HEK293T (cell line): ENCODE data around the gene SLC35F3.

ENCODE experiments used
- CTCF ChIA-PET: fragments of 350-600 bp; formaldehyde crosslinking; extraction: SDS; loops from one replicate; lab custom pipeline; 2021; ENCODE audit warnings: antibody characterized with exemption, inconsistent platforms; lab: Yijun Ruan, JAX
- POLR2A ChIA-PET: fragments of 350-600 bp; formaldehyde crosslinking; extraction: SDS; loops from one replicate; lab custom pipeline; 2020; ENCODE audit warnings: antibody characterized with exemption, inconsistent platforms; lab: Yijun Ruan, JAX
- DNase-seq: peaks from one replicate; pipeline ENCODE4 v3.0.0; 2012; ENCODE audit warnings: mixed read lengths; ENCODE audit errors: extremely low spot score
- ARNT ChIP-seq: fragments of 450-650 bp; IDR thresholded peaks from 2 replicates; pipeline ENCODE4 v1.6.1; 2017; ENCODE audit warnings: mild to moderate bottlenecking
- BHLHE40 ChIP-seq: fragments of 450-650 bp; IDR thresholded peaks from 2 replicates; pipeline ENCODE4 v1.6.1; 2016; ENCODE audit warnings: mild to moderate bottlenecking, moderate library complexity, borderline replicate concordance
- CTBP1 ChIP-seq: fragments of 450-650 bp; IDR thresholded peaks from 2 replicates; pipeline ENCODE4 v1.6.1; 2016; ENCODE audit warnings: borderline replicate concordance
- ELF4 ChIP-seq: fragments of 450-650 bp; IDR thresholded peaks from 2 replicates; pipeline ENCODE4 v1.6.1; 2017; ENCODE audit warnings: antibody characterized with exemption
- FOXA1 ChIP-seq: fragments of 450-650 bp; IDR thresholded peaks from 2 replicates; pipeline ENCODE4 v1.6.1; 2016; ENCODE audit warnings: mild to moderate bottlenecking
- FOXK2 ChIP-seq: fragments of 450-650 bp; IDR thresholded peaks from 2 replicates; pipeline ENCODE4 v1.6.1; 2016; ENCODE audit warnings: mild to moderate bottlenecking
- FOXM1 ChIP-seq: fragments of 450-650 bp; IDR thresholded peaks from 2 replicates; pipeline ENCODE4 v1.6.1; 2017; ENCODE audit warnings: mild to moderate bottlenecking, borderline replicate concordance
- HDGF ChIP-seq: fragments of 450-650 bp; IDR thresholded peaks from 2 replicates; pipeline ENCODE4 v1.6.1; 2017; ENCODE audit warnings: antibody characterized with exemption, borderline replicate concordance
- L3MBTL2 ChIP-seq: fragments of 450-650 bp; conservative IDR thresholded peaks from 2 replicates; pipeline ENCODE4 v1.6.1; 2016; ENCODE audit warnings: mild to moderate bottlenecking
- LEF1 ChIP-seq: fragments of 450-650 bp; IDR thresholded peaks from 2 replicates; pipeline ENCODE4 v1.6.1; 2017; ENCODE audit warnings: mild to moderate bottlenecking, borderline replicate concordance
- NFRKB ChIP-seq: fragments of 450-650 bp; IDR thresholded peaks from 2 replicates; pipeline ENCODE4 v1.6.1; 2016; ENCODE audit warnings: mild to moderate bottlenecking, moderate library complexity
- SP1 ChIP-seq: fragments of 450-650 bp; IDR thresholded peaks from 2 replicates; pipeline ENCODE4 v1.6.1; 2017
- SUZ12 ChIP-seq: fragments of 450-650 bp; IDR thresholded peaks from 2 replicates; pipeline ENCODE4 v1.6.1; 2016; ENCODE audit warnings: mild to moderate bottlenecking
- TARDBP ChIP-seq: fragments of 450-650 bp; IDR thresholded peaks from 2 replicates; pipeline ENCODE4 v1.6.1; 2016
- ZNF384 ChIP-seq: fragments of 450-650 bp; IDR thresholded peaks from 2 replicates; pipeline ENCODE4 v1.6.1; 2016
- TF ChIP-seq, protein P1 (sequence below): fragments of 450-650 bp; IDR thresholded peaks from 2 replicates; pipeline ENCODE4 v1.6.1; 2016

The SLC35F3 gene

GRCh38 chr1:234219711-234220110, 315.2 kb downstream of the SLC35F3 start:
- TF ChIP-seq ELF4, result no peak
- TF ChIP-seq LEF1, result no peak
- TF ChIP-seq CTBP1, result no peak
- TF ChIP-seq ARNT, result no peak
- no peak for TF ChIP-seq SUZ12
- no peak for TF ChIP-seq L3MBTL2
- CTCF ChIA-PET, result interaction anchor here (1.4 kb wide), 1 partner anchor 43 kb away, joined by 3 read pairs; no protein-coding TSS in a partner anchor
- DNase-seq, result no peak
- POLR2A ChIA-PET, result no interaction called here

DNA sequence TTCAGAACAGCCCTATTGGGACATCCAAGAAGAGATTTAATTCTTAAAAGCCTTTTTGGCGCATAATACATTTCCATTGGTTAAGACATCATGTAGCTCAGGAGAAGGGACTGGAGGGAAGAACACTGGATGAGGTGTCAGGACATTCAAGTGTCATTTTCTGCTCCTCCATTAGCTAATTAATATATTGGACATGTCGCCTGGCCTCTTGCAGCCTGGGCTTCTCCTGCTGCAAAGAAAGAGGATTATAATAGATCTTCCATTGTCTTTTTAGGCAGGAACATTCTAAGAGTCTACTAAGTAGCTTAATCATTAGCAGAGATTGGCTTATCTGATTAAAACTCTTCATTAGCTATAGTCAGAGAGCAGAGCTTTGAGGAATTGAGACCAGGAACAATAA, 317.1 kb downstream of the SLC35F3 start:
- TF ChIP-seq FOXM1 (no peak), ZNF384 (no peak), FOXA1 (no peak), ARNT (no peak), CTBP1 (no peak), LEF1 (no peak), BHLHE40 (no peak), ELF4 (no peak), L3MBTL2 (no peak), SP1 (no peak), NFRKB (no peak), SUZ12 (no peak), TARDBP (no peak)
- TF ChIP-seq, protein P1, sequence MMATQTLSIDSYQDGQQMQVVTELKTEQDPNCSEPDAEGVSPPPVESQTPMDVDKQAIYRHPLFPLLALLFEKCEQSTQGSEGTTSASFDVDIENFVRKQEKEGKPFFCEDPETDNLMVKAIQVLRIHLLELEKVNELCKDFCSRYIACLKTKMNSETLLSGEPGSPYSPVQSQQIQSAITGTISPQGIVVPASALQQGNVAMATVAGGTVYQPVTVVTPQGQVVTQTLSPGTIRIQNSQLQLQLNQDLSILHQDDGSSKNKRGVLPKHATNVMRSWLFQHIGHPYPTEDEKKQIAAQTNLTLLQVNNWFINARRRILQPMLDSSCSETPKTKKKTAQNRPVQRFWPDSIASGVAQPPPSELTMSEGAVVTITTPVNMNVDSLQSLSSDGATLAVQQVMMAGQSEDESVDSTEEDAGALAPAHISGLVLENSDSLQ, result no peak
- ChIA-PET CTCF (interaction anchor here (1.5 kb wide), 1 partner anchor 9 kb away, joined by 9 read pairs; no protein-coding TSS in a partner anchor), POLR2A (no interaction called here)
- DNase-seq, result no peak

DNA sequence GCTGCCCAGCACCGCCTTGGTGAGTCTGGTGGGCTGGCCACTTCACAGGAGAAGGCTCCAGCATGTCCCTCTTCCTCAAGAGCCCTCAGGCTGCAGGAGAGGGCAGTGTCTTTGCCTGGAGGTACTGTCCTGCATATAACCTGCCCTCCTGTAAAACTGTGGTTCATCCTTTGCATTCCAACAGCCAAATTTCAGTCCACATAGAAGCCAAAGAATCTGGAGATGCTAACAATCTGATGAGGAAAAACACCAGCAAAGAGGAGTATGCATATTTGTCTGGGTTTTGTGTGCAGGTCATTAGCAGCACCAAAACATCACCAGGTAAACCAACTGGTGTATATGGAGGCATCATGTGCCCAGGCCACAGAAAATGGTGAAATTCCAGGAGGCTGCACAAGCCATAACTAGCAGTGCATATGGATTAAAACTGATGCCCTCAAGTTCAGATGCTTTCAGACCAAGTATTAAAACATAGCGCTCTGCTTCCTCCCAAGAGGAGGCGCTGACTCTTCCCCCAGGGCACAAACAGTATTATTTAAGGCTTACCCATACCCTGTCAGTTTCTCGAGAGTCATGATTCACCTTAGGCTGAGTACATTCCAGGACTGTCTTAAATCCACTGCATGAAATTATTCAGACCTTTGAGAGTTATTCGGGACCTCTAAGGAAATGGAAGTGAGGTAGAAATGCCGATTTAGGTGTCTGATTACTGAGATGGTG, 318.2 kb downstream of the SLC35F3 start:
- DNase-seq, result no peak
- no peak for TF ChIP-seq CTBP1
- ChIA-PET POLR2A (no interaction called here), CTCF (no interaction called here)

- no peak for DNase-seq
- TF ChIP-seq TARDBP, result no peak
- no peak for TF ChIP-seq BHLHE40
- TF ChIP-seq FOXA1, result no peak
- TF ChIP-seq SP1, result no peak
- TF ChIP-seq, protein P1, result no peak
- no peak for TF ChIP-seq ELF4
- TF ChIP-seq FOXM1, result no peak
- TF ChIP-seq ARNT, result no peak
- no peak for TF ChIP-seq HDGF
- TF ChIP-seq LEF1, result no peak
- no peak for TF ChIP-seq SUZ12
- TF ChIP-seq NFRKB, result no peak
- TF ChIP-seq FOXK2, result no peak
- TF ChIP-seq CTBP1, result no peak
- TF ChIP-seq L3MBTL2, result no peak
- TF ChIP-seq ZNF384, result no peak
- CTCF ChIA-PET, result interaction anchor here (1.0 to 1.8 kb wide), 2 partner anchors 14 to 84 kb away, joined by 3 to 4 read pairs; no protein-coding TSS in a partner anchor
- POLR2A ChIA-PET, result no interaction called here
These were observed 321.8 kb downstream of the SLC35F3 start for GRCh38 chr1:234226113-234226818.

- TF ChIP-seq, protein P1, result no peak
- no peak for TF ChIP-seq LEF1
- POLR2A ChIA-PET, result no interaction called here
- CTCF ChIA-PET, result interaction anchor here (1.0 to 1.8 kb wide), 2 partner anchors 14 to 83 kb away, joined by 3 to 4 read pairs; no protein-coding TSS in a partner anchor
- no peak for DNase-seq
These were observed 322.3 kb downstream of the SLC35F3 start for GRCh38 chr1:234226819-234227165.

- POLR2A ChIA-PET, result no interaction called here
- DNase-seq, result no peak
- CTCF ChIA-PET, result interaction anchor here (1.1 to 1.4 kb wide), 3 partner anchors 17 to 28 kb away, joined by 3 to 6 read pairs (median 5); no protein-coding TSS in a partner anchor
- TF ChIP-seq ARNT (no peak), SP1 (no peak), LEF1 (no peak), CTBP1 (no peak), FOXM1 (no peak), TARDBP (no peak), ELF4 (no peak)
- TF ChIP-seq, protein P1, result no peak
These were observed 325.3 kb downstream of the SLC35F3 start for GRCh38 chr1:234229581-234230387.
